GM12801 (cell line): ENCODE data around the gene CEACAM4.

ENCODE experiments used
- TF ChIP-seq, protein P1 (sequence below): IDR thresholded peaks from one replicate; pipeline ENCODE4 v1.5.1; 2011; ENCODE audit warnings: control low read depth; ENCODE audit not compliant: insufficient read length; ENCODE audit errors: extremely low read depth

The CEACAM4 gene

DNA sequence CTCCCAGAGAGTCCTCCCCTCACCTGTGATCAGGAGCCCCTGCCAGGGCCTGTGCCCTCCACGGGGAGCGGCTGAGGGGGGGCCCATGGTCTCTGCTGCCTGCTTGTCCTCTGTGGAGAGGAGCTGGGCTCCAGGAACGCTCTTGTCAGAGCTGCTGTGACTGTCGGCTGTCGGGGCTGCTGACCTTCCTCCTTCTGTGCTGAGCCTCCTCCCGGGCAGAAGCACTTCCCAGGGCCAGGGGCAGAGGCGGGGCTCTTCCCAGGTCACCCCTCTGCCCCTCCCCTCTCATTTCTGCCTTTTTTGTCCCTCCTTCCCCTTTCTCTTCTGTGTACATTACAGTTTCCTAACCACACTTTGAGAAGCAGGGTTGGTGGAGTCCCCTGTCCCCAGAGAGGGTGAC lies at the start of gene CEACAM4:
CEACAM4 (minus strand) TSS at position 198 of the 400 bp plus-strand sequence; CDS start at position 87, 111 bp downstream.
- TF ChIP-seq, protein P1, sequence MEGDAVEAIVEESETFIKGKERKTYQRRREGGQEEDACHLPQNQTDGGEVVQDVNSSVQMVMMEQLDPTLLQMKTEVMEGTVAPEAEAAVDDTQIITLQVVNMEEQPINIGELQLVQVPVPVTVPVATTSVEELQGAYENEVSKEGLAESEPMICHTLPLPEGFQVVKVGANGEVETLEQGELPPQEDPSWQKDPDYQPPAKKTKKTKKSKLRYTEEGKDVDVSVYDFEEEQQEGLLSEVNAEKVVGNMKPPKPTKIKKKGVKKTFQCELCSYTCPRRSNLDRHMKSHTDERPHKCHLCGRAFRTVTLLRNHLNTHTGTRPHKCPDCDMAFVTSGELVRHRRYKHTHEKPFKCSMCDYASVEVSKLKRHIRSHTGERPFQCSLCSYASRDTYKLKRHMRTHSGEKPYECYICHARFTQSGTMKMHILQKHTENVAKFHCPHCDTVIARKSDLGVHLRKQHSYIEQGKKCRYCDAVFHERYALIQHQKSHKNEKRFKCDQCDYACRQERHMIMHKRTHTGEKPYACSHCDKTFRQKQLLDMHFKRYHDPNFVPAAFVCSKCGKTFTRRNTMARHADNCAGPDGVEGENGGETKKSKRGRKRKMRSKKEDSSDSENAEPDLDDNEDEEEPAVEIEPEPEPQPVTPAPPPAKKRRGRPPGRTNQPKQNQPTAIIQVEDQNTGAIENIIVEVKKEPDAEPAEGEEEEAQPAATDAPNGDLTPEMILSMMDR, result no peak

DNA sequence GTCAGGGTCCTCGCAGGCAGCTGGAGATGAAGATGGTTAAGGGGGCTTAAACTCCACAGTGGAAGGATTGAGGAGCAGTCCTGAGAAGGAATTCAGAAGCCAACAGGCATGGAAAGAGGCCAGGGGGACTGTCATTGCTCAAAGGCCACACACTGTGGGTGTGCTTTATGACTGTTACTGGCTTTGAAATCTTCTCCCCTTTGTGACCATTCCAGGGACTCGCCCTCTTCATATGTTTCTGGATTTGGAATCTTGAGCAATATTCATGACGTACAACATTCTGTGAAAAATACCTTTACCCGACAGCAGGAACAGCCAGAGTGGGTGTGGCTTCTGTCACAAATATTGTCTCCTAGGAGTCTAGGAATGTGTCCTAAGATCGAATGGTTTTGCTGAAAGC lies 44.6 kb upstream of the CEACAM4 start:
- TF ChIP-seq, protein P1, result no peak

- TF ChIP-seq, protein P1, result no peak
These were observed 43.9 kb upstream of the CEACAM4 start for GRCh38 chr19:41670755-41671154.

DNA sequence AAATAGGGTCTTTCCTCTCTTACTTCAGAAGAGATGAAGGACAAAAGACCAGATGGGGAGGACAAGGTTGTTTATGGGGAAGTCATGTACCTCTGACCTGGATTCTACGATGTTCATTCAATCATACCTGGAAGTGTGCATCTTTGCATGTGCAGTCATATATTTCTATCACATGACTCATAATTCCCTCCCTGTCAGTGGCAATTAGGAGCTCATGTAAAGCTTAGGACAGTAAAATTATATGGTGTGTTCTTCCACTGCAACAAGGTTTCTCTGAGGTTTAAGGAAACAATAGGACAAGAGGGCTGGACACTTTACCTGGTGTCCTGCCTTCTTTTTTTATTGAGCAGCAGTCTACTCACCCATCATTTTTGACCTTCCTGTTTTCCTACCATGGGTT lies 41.4 kb upstream of the CEACAM4 start:
- TF ChIP-seq, protein P1, result no peak

- TF ChIP-seq, protein P1, result no peak
These were observed 39.2 kb upstream of the CEACAM4 start for GRCh38 chr19:41666075-41666474.

DNA sequence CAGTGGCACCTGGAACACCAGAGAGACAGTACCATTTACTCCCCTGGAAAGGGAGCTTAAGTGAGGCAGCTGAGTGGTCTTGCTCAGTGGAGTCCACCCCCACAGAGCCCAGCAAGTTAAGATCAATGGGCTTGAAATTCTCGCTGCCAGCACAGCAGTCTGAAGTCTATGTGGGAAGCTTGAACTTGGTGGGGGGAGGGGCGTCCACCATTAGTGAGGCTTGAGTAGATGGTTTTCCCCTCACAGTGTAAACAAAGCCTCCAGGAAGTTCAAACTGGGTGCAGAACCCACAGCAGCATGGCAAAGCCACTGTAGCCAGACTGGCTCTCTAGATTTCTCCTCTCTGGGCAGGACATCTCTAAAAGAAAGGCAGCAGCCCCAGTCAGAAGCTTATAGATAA lies 30.3 kb upstream of the CEACAM4 start:
- TF ChIP-seq, protein P1, result no peak

- TF ChIP-seq, protein P1, result no peak
These were observed 25.4 kb upstream of the CEACAM4 start for GRCh38 chr19:41652250-41652649.

- TF ChIP-seq, protein P1, result no peak
These were observed 23.0 kb upstream of the CEACAM4 start for GRCh38 chr19:41649827-41650226.
